Hepatocyte (in vitro differentiated cells): ENCODE results near the gene KCNN3. TPM values are rescaled to one million over a fixed set of nuclear protein-coding genes. Genes with fewer than 3 reads are reported as not detected.

ENCODE experiments used
- DNase-seq: peaks from one replicate; pipeline ENCODE4 v3.0.0-alpha.2; 2016; ENCODE audit warnings: low spot score
- H2AFZ ChIP-seq: fragments of 200-600 bp; sonication (generic); 2 replicates; pipeline ENCODE4 v1.6.0; 2016; ENCODE audit warnings: antibody characterized with exemption, mild to moderate bottlenecking
- H3K27ac ChIP-seq: fragments of 200-600 bp; sonication (generic); 2 replicates; pipeline ENCODE4 v1.5.1; 2016; ENCODE audit warnings: mild to moderate bottlenecking
- H3K27me3 ChIP-seq: fragments of 200-600 bp; sonication (generic); 2 replicates; pipeline ENCODE4 v1.6.1; 2016
- H3K36me3 ChIP-seq: fragments of 200-600 bp; sonication (generic); replicated peaks from 2 replicates; pipeline ENCODE4 v1.5.1; 2016; ENCODE audit warnings: low read depth; ENCODE audit not compliant: insufficient read depth
- H3K4me1 ChIP-seq: fragments of 200-600 bp; sonication (generic); 2 replicates; pipeline ENCODE4 v1.5.1; 2016; ENCODE audit warnings: mild to moderate bottlenecking, moderate library complexity; ENCODE audit not compliant: insufficient read depth
- H3K4me2 ChIP-seq: fragments of 200-600 bp; sonication (generic); 2 replicates; pipeline ENCODE4 v1.6.0; 2016
- H3K4me3 ChIP-seq: fragments of 200-600 bp; sonication (generic); 2 replicates; pipeline ENCODE4 v1.5.1; 2016; ENCODE audit warnings: mild to moderate bottlenecking
- H3K79me2 ChIP-seq: fragments of 200-600 bp; sonication (generic); 2 replicates; pipeline ENCODE4 v1.6.0; 2017; ENCODE audit warnings: mild to moderate bottlenecking
- H3K9me2 ChIP-seq: fragments of 200-600 bp; sonication (generic); replicated peaks from 2 replicates; pipeline ENCODE4 v1.6.0; 2017; ENCODE audit warnings: mild to moderate bottlenecking; ENCODE audit not compliant: insufficient read depth
- H3K9me3 ChIP-seq: fragments of 200-600 bp; sonication (generic); 2 replicates; pipeline ENCODE4 v1.5.1; 2016; ENCODE audit warnings: low read depth, mild to moderate bottlenecking
- H4K20me1 ChIP-seq: fragments of 200-600 bp; sonication (generic); 2 replicates; pipeline ENCODE4 v1.6.0; 2016; ENCODE audit warnings: mild to moderate bottlenecking; ENCODE audit not compliant: insufficient read depth, poor library complexity, severe bottlenecking
- CTCF ChIP-seq: fragments of 200-600 bp; sonication (generic); IDR thresholded peaks from 2 replicates; pipeline ENCODE4 v1.5.1; 2016; ENCODE audit warnings: antibody characterized with exemption, mild to moderate bottlenecking; ENCODE audit not compliant: poor library complexity
- EZH2 ChIP-seq: fragments of 200-600 bp; sonication (generic); IDR thresholded peaks from 2 replicates; pipeline ENCODE4 v1.6.1; 2016; ENCODE audit warnings: antibody characterized with exemption, mild to moderate bottlenecking, borderline replicate concordance
- EZH2phosphoT487 ChIP-seq: fragments of 200-600 bp; sonication (generic); IDR thresholded peaks from one replicate; pipeline ENCODE4 v1.6.1; 2018; ENCODE audit warnings: antibody characterized with exemption, mild to moderate bottlenecking, low read depth, moderate library complexity; ENCODE audit not compliant: unreplicated experiment, severe bottlenecking
- WGBS: methylation state at CpG from one replicate; pipeline ENCODE4 v1.1.6; 2016; ENCODE audit warnings: low lambda C conversion rate; ENCODE audit errors: missing lambda C conversion rate; 5-methylcytosine and 5-hydroxymethylcytosine counted together
- polyA plus RNA-seq: library from polyadenylated mRNA; unstranded; fragments of >200 nt; fragmentation: Nextera tagmentation; extraction: Ambion mirVana; gene quantifications from 2 replicates; pipeline ENCODE4 v1.2.1, GENCODE V29; 2016
- total RNA-seq: library from RNA; depleted of rRNA; stranded (reverse); fragments of >200 nt; gene quantifications from 2 replicates; pipeline ENCODE4 v1.2.3, GENCODE V29; 2014

KCNN3 gene
- total and polyA plus RNA-seq, 2 experiments from 2014 or later = 0.56 to 0.67 TPM

- no peak overlapping the region for H3K4me2 ChIP-seq
- H3K4me3 ChIP-seq = no peak overlapping the region
- no peaks in the 10 kb centered on the region for H3K27me3 ChIP-seq
- 75% methylated on average over 1 of the region's 1 CpG for WGBS
- no peaks in the 10 kb centered on the region for H3K9me3 ChIP-seq
- no peak for DNase-seq
- H2AFZ ChIP-seq = no peak overlapping the region
- TF ChIP-seq EZH2phosphoT487 = no peak
- no peak for TF ChIP-seq CTCF
- no peak for TF ChIP-seq EZH2
- H3K79me2 ChIP-seq = no peaks in the 10 kb centered on the region
- no peaks in the 10 kb centered on the region for H3K9me2 ChIP-seq
- no peaks in the 10 kb centered on the region for H3K36me3 ChIP-seq
- H4K20me1 ChIP-seq = no peaks in the 10 kb centered on the region
- H3K4me1 ChIP-seq = no peaks in the 10 kb centered on the region
- no peak overlapping the region for H3K27ac ChIP-seq
These were observed 71.4 kb downstream of the KCNN3 start for GRCh38 chr1:154798645-154799044.

DNA sequence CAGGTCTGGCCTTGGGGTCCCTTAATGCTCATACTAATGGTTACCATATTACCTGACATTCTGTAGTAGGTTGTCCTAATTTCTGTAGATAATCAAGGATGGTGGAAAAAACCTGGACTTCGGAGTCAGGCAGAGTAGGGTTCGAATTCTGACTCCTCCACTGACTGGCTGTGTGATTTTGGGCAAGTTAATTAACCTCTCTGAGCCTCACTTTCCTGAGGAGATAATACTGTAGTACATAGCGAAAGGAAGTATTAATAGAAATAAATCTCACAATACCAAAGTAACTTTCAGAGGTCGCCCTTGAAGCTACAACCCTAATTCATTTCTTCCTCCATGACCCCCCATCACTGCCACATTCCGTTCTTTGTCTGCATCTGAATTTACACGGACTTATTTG, 72.9 kb downstream of the KCNN3 start:
- no peak overlapping the region for H3K27ac ChIP-seq
- peaks cover 9% of the 10 kb centered on the region for H3K27me3 ChIP-seq
- no peak overlapping the region for H3K4me2 ChIP-seq
- H3K4me3 ChIP-seq = no peak overlapping the region
- H3K4me1 ChIP-seq = no peaks in the 10 kb centered on the region
- DNase-seq = no peak
- H3K36me3 ChIP-seq = no peaks in the 10 kb centered on the region
- no peak for TF ChIP-seq EZH2phosphoT487
- no peak for TF ChIP-seq EZH2
- TF ChIP-seq CTCF = no peak
- no peak overlapping the region for H2AFZ ChIP-seq
- no peaks in the 10 kb centered on the region for H4K20me1 ChIP-seq
- no peaks in the 10 kb centered on the region for H3K9me3 ChIP-seq
- no peaks in the 10 kb centered on the region for H3K79me2 ChIP-seq
- 88% methylated on average over 6 of the region's 6 CpGs for WGBS
- H3K9me2 ChIP-seq = no peaks in the 10 kb centered on the region

DNA sequence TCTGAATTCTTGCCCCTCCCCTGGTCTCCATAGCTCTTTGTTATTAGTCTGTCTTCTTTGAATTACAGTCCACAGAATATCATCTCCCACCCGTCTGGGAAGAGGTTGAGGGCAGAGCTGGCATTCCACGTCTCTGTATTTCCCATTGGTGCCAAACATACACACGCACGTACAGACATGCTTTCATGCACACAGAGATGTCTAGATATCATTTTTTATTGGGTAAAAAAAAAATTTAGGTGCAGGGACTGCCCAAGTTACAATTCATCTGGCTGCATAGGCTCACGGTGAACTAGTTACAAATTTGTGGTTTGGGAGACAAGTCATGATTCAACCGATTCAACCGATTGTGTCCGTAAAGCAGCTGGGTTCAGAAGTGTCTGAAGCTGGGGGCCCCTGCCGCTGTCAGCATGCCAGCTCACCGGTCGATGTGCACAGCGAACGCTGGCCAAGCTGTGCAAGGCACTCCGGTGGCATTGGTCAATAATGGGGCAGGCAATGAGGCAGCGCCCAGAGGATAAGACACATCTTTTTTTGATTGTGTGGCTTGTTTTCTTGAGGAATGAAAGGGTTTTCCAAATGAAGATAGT, 73.7 kb downstream of the KCNN3 start:
- 82% methylated on average over 15 of the region's 15 CpGs for WGBS
- Histone ChIP-seq H3K36me3 (no peaks in the 10 kb centered on the region), H4K20me1 (no peaks in the 10 kb centered on the region), H3K27ac (no peak overlapping the region), H3K9me3 (no peaks in the 10 kb centered on the region), H3K4me2 (no peak overlapping the region), H3K9me2 (no peaks in the 10 kb centered on the region), H2AFZ (no peak overlapping the region), H3K27me3 (peaks cover 17% of the 10 kb centered on the region), H3K4me3 (no peak overlapping the region), H3K4me1 (no peaks in the 10 kb centered on the region), H3K79me2 (no peaks in the 10 kb centered on the region)
- TF ChIP-seq EZH2 = no peak
- no peak for TF ChIP-seq CTCF
- no peak for TF ChIP-seq EZH2phosphoT487
- DNase-seq = no peak
